Trophoblast cell (in vitro differentiated cells and primary cell): Measurements from ENCODE around the gene GOLT1A.
A peak's percentile ranks its signal among the peaks of the same experiment; 100 is the strongest.

Experiments used
- DNase-seq, 2 donors: peaks; one replicate each; pipeline ENCODE4 v3.0.0-alpha.2; 2016
- H2AFZ ChIP-seq: 2 replicates; pipeline ENCODE4 v1.6.1; 2013; ENCODE audit warnings: low read length, moderate library complexity, mild to moderate bottlenecking; ENCODE audit not compliant: insufficient read depth, poor library complexity
- H2AK5ac ChIP-seq: 2 replicates; pipeline ENCODE4 v1.6.1; 2013; ENCODE audit warnings: mild to moderate bottlenecking, low read length
- H2BK120ac ChIP-seq: 2 replicates; pipeline ENCODE4 v1.6.1; 2013; ENCODE audit warnings: low read length, mild to moderate bottlenecking, moderate library complexity; ENCODE audit not compliant: insufficient read depth, poor library complexity
- H2BK12ac ChIP-seq: 2 replicates; pipeline ENCODE4 v1.6.1; 2013; ENCODE audit warnings: mild to moderate bottlenecking, low read length, moderate library complexity
- H2BK5ac ChIP-seq: 2 replicates; pipeline ENCODE4 v1.6.1; 2013; ENCODE audit warnings: low read length, low read depth, moderate library complexity, mild to moderate bottlenecking; ENCODE audit not compliant: poor library complexity
- H3K14ac ChIP-seq: 2 replicates; pipeline ENCODE4 v1.6.1; 2013; ENCODE audit warnings: mild to moderate bottlenecking, low read length
- H3K18ac ChIP-seq: 2 replicates; pipeline ENCODE4 v1.6.1; 2013; ENCODE audit warnings: mild to moderate bottlenecking, low read length
- H3K23ac ChIP-seq: 2 replicates; pipeline ENCODE4 v1.6.1; 2013; ENCODE audit warnings: low read length
- H3K27ac ChIP-seq: 2 replicates; pipeline ENCODE4 v1.5.1; 2013; ENCODE audit warnings: low read depth, mild to moderate bottlenecking, inconsistent platforms, low read length, moderate library complexity
- H3K27me3 ChIP-seq: 2 replicates; pipeline ENCODE4 v1.6.1; 2013; ENCODE audit warnings: inconsistent platforms, mild to moderate bottlenecking, low read length, moderate library complexity; ENCODE audit not compliant: insufficient read depth
- H3K36me3 ChIP-seq, 2 experiments: 1 replicate in 1 of 2; 2 replicates in 1 of 2; pipeline ENCODE4 v1.6.1; 2013; ENCODE audit warnings: low read length in 2 of 2, mild to moderate bottlenecking in 2 of 2, moderate library complexity in 1 of 2; ENCODE audit not compliant: insufficient read depth in 2 of 2, control insufficient read depth in 1 of 2
- H3K4ac ChIP-seq: 2 replicates; pipeline ENCODE4 v1.6.1; 2013; ENCODE audit warnings: low read depth, mild to moderate bottlenecking, low read length, moderate library complexity
- H3K4me1 ChIP-seq, 2 experiments: 1 replicate in 1 of 2; 2 replicates in 1 of 2; pipeline ENCODE4 v1.6.1; 2013; ENCODE audit warnings: low read length in 2 of 2, mild to moderate bottlenecking in 2 of 2, moderate library complexity in 1 of 2; ENCODE audit not compliant: insufficient read depth in 2 of 2, control insufficient read depth in 1 of 2
- H3K4me2 ChIP-seq: 2 replicates; pipeline ENCODE4 v1.6.1; 2013; ENCODE audit warnings: inconsistent platforms, mild to moderate bottlenecking, low read length, moderate library complexity
- H3K4me3 ChIP-seq: 2 replicates; pipeline ENCODE4 v1.5.1; 2013; ENCODE audit warnings: mild to moderate bottlenecking, low read depth, low read length, inconsistent platforms
- H3K79me1 ChIP-seq: one replicate; pipeline ENCODE4 v1.6.1; 2013; ENCODE audit warnings: low read length
- H3K79me2 ChIP-seq: 2 replicates; pipeline ENCODE4 v1.6.1; 2013; ENCODE audit warnings: low read length, mild to moderate bottlenecking; ENCODE audit not compliant: control insufficient read depth, insufficient read depth, poor library complexity
- H3K9ac ChIP-seq: 2 replicates; pipeline ENCODE4 v1.6.1; 2013; ENCODE audit warnings: mild to moderate bottlenecking, low read length
- H3K9me3 ChIP-seq: 2 replicates; pipeline ENCODE4 v1.6.1; 2013; ENCODE audit warnings: low read depth, mild to moderate bottlenecking, control low read depth, inconsistent platforms, low read length; ENCODE audit not compliant: insufficient read depth
- H4K12ac ChIP-seq: 2 replicates; pipeline ENCODE4 v1.6.1; 2013; ENCODE audit warnings: low read depth, mild to moderate bottlenecking, low read length, moderate library complexity
- H4K8ac ChIP-seq: 2 replicates; pipeline ENCODE4 v1.6.1; 2013; ENCODE audit warnings: low read depth, mild to moderate bottlenecking, low read length, moderate library complexity
- H4K91ac ChIP-seq: one replicate; pipeline ENCODE4 v1.6.1; 2013; ENCODE audit warnings: low read depth, mild to moderate bottlenecking, low read length, moderate library complexity
- WGBS: extraction: QIAGEN DNeasy Blood & Tissue Kit; methylation state at CpG from one replicate; pipeline ENCODE4 v1.1.7; 2013; ENCODE audit warnings: missing lambda C conversion rate; ENCODE audit not compliant: insufficient read length, insufficient coverage; ENCODE audit errors: extremely low coverage; 5-methylcytosine and 5-hydroxymethylcytosine counted together

The GOLT1A gene

DNA sequence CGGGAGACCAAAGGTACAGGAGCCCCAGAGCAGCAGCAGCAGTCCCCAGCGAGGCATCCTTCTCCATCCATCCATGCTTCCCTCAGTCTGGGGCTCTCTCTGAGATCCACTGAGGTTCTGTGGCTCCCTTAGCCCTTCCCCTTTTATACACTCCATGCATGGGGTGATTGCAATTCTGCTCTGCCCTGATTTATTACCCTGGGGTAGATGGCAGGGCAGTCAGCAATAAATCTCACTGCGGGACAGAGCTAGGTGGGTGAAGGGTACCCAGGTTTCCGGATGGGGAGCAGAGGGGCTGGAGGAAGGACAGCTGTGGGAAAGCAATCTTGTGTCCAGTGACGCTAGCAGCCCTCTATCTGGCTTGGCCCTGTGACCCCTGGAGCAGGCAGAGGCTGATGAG, 47.6 kb downstream of the GOLT1A start, which contains the start of gene REN:
Gene REN (minus strand): TSS at position 119 of the 400 bp plus-strand sequence. CDS start 44 bp downstream, at position 75.
- H3K79me1 ChIP-seq: no peaks in the 10 kb centered on the region
- H3K23ac ChIP-seq: no peak within 1 kb of the TSS
- no peak within 1 kb of the TSS for H3K9ac ChIP-seq
- no peak within 1 kb of the TSS for H2AK5ac ChIP-seq
- H3K79me2 ChIP-seq: no peaks in the 10 kb centered on the region
- H2AFZ ChIP-seq: no peak within 1 kb of the TSS
- H2BK12ac ChIP-seq: no peak within 1 kb of the TSS
- WGBS: no CpG with 5 or more reads among the region's 5 CpGs
- no peak within 1 kb of the TSS for H4K91ac ChIP-seq
- no peak within 1 kb of the TSS for H2BK120ac ChIP-seq
- H4K8ac ChIP-seq: no peak within 1 kb of the TSS
- H3K4me2 ChIP-seq: no peak within 1 kb of the TSS
- no peaks in the 10 kb centered on the region for H3K27me3 ChIP-seq
- H2BK5ac ChIP-seq: no peak within 1 kb of the TSS
- no peaks in the 10 kb centered on the region for H3K36me3 ChIP-seq
- no peak within 1 kb of the TSS for H3K18ac ChIP-seq
- no peak within 1 kb of the TSS for H4K12ac ChIP-seq
- H3K14ac ChIP-seq: no peak within 1 kb of the TSS
- DNase-seq: no peak
- H3K4me1 ChIP-seq: no peaks in the 10 kb centered on the region
- H3K4me3 ChIP-seq: no peak within 1 kb of the TSS
- H3K27ac ChIP-seq: no peak within 1 kb of the TSS
- no peak within 1 kb of the TSS for H3K4ac ChIP-seq
- peaks cover 4% of the 10 kb centered on the region for H3K9me3 ChIP-seq

DNA sequence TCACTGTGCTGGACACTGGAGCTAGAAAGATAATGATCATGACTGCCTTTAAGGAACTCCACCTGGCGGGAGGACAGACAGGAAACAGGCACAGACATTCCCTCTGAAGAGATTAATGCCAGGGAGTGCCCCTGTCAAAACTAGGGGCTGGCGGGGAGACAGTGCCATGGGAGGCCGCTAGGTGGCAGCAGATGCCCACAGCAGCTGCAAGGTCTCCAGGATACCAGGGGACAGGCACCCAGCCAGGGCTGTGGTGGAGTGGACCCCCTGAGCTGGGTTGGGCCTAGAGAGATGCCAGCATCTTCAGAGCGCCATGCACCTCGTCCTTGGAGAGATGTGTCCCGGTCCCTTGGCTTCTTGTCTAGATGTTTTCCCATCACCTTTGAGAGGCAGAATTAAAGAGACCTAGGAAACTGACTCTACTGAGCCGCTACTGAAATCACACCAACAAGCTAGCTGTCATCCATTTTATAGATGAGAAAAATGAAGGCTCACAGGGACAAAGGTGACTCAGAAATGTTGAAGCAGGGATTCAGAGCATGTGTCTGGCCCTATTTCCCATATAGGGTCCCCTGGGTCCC, 51.2 kb downstream of the GOLT1A start:
- H2AK5ac ChIP-seq: no peak overlapping the region
- H3K4me3 ChIP-seq: no peak overlapping the region
- no peak overlapping the region for H2BK12ac ChIP-seq
- H3K4ac ChIP-seq: no peak overlapping the region
- H3K9ac ChIP-seq: no peak overlapping the region
- no peak overlapping the region for H3K14ac ChIP-seq
- H3K36me3 ChIP-seq: no peaks in the 10 kb centered on the region
- no peaks in the 10 kb centered on the region for H3K79me1 ChIP-seq
- no peak overlapping the region for H2AFZ ChIP-seq
- H3K9me3 ChIP-seq: peaks cover 2% of the 10 kb centered on the region
- DNase-seq: peak; percentile 85 to 89
- no peak overlapping the region for H3K27ac ChIP-seq
- no peak overlapping the region for H2BK120ac ChIP-seq
- H3K27me3 ChIP-seq: no peaks in the 10 kb centered on the region
- H2BK5ac ChIP-seq: no peak overlapping the region
- H4K91ac ChIP-seq: no peak overlapping the region
- H3K79me2 ChIP-seq: no peaks in the 10 kb centered on the region
- WGBS: no CpG with 5 or more reads among the region's 7 CpGs
- H4K8ac ChIP-seq: no peak overlapping the region
- no peak overlapping the region for H3K4me2 ChIP-seq
- H3K23ac ChIP-seq: no peak overlapping the region
- H3K18ac ChIP-seq: no peak overlapping the region
- H4K12ac ChIP-seq: no peak overlapping the region
- H3K4me1 ChIP-seq: no peaks in the 10 kb centered on the region

DNA sequence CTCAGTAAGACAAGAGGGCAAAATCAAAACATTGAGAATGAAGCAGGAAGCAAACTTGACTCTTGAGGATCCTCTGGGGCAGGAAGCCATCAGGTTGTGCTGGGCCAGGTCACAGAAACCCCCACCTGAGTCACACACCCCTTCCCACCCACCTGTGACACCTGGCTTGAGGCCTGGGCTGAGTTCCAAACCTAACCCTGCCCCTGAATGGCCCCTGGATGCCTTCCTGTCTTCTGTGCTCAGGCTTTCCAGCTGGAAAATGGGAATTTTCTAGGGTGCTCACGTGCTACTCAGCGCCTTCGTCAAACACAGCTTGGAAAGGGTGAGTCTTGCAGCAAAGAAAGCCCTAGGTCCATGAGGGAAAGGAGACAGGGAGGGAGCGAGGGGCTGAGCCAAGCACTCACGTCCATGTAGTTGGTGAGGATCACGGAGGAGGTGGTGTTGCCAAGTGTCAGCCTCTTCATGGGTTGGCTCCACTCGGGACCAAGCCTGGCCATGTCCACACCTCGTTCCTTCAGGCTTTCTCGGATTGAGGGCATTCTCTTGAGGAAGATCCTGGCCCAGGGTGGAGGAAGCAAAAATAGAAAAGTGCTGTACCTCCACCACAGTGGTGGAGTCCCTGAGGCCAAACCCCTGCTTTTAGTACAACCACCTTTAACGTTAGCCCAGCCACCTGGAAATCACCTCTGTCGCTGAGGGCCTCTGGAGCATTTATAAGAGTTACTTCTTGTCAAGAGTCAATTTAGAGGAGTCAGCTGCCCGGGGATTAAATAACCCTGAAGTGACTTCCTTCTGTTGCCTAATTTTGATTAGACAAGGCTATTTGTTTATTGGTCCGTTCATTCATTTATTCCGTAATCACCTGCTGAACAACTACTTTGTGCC, 51.9 kb downstream of the GOLT1A start:
- no peak overlapping the region for H2AFZ ChIP-seq

DNA sequence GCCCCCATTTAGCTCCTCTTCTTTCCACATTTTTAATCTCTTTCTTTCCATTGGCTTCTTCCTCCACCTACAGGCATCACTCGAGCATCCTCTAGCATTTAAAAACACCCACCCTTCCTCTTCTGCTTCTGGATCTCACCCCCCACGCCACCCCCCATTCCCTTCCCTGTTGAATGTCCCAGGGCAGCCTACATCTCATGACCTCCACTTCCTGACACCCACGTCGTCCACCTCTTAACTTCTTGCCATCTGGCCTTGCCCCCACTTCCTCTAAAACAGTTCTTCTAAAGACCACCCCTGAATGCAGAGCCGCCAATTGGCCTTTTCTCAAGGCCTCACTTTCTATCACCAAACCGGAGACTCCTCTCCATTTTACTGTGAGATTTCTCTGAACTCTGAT, 55.8 kb downstream of the GOLT1A start:
- H3K4me1 ChIP-seq: no peaks in the 10 kb centered on the region
- H4K12ac ChIP-seq: no peak overlapping the region
- H3K9me3 ChIP-seq: no peaks in the 10 kb centered on the region
- DNase-seq: no peak
- H3K9ac ChIP-seq: no peak overlapping the region
- no peak overlapping the region for H3K18ac ChIP-seq
- H3K14ac ChIP-seq: no peak overlapping the region
- H3K36me3 ChIP-seq: no peaks in the 10 kb centered on the region
- H2BK120ac ChIP-seq: no peak overlapping the region
- WGBS: no CpG with 5 or more reads among the region's 6 CpGs
- no peaks in the 10 kb centered on the region for H3K27me3 ChIP-seq
- no peak overlapping the region for H3K23ac ChIP-seq
- H2AFZ ChIP-seq: no peak overlapping the region
- H3K79me2 ChIP-seq: no peaks in the 10 kb centered on the region
- H3K27ac ChIP-seq: no peak overlapping the region
- no peak overlapping the region for H3K4me2 ChIP-seq
- no peak overlapping the region for H2AK5ac ChIP-seq
- no peak overlapping the region for H4K91ac ChIP-seq
- H3K4me3 ChIP-seq: no peak overlapping the region
- no peak overlapping the region for H4K8ac ChIP-seq
- H2BK12ac ChIP-seq: no peak overlapping the region
- no peak overlapping the region for H3K4ac ChIP-seq
- no peak overlapping the region for H2BK5ac ChIP-seq
- no peaks in the 10 kb centered on the region for H3K79me1 ChIP-seq

More for the DNA sequence above, 51.9 kb downstream of the GOLT1A start:
- Histone ChIP-seq H4K91ac (no peak overlapping the region), H2BK5ac (no peak overlapping the region), H4K12ac (no peak overlapping the region), H3K79me1 (no peaks in the 10 kb centered on the region), H3K4me2 (no peak overlapping the region), H2BK120ac (no peak overlapping the region), H2BK12ac (peak overlapping the region; percentile 10), H3K27ac (no peak overlapping the region), H3K4ac (no peak overlapping the region), H3K14ac (no peak overlapping the region), H3K4me3 (no peak overlapping the region), H3K9ac (no peak overlapping the region), H3K4me1 (no peaks in the 10 kb centered on the region), H4K8ac (no peak overlapping the region), H3K36me3 (no peaks in the 10 kb centered on the region), H2AK5ac (no peak overlapping the region), H3K79me2 (no peaks in the 10 kb centered on the region), H3K27me3 (no peaks in the 10 kb centered on the region), H3K23ac (no peak overlapping the region), H3K9me3 (peaks cover 2% of the 10 kb centered on the region), H3K18ac (no peak overlapping the region)
- no peak for DNase-seq
- WGBS: no CpG with 5 or more reads among the region's 14 CpGs
